HG03342 (cell line): ENCODE measurements around the gene DRC7.

Experiments
- ATAC-seq: cut with Tn5 transposase; IDR thresholded peaks from one replicate; pipeline ENCODE4 v1.9.1; 2021; ENCODE audit warnings: mild to moderate bottlenecking, moderate library complexity; ENCODE audit not compliant: unreplicated experiment

The DRC7 gene

GRCh38 chr16:57781349-57781740 is 86.7 kb downstream of the DRC7 start:
- no peak for ATAC-seq
